OCI-LY1 (cell line): ENCODE data around the gene RBBP8.

Experiments
- H2AFZ ChIP-seq: fragments of 200-600 bp; sonication (generic), shearing (Covaris generic); 2 replicates; pipeline ENCODE4 v1.6.0; 2014; ENCODE audit warnings: antibody characterized with exemption, mild to moderate bottlenecking, low read length
- H3F3A ChIP-seq: fragments of 200-600 bp; sonication (generic), shearing (Covaris generic); 2 replicates; pipeline ENCODE4 v1.6.0; 2014; ENCODE audit warnings: mild to moderate bottlenecking, antibody characterized with exemption, low read length, moderate library complexity; ENCODE audit not compliant: insufficient read depth
- H3K27ac ChIP-seq: fragments of 200-600 bp; sonication (generic); 2 replicates; pipeline ENCODE4 v1.5.1; 2014; ENCODE audit warnings: low read length, mixed run types, mild to moderate bottlenecking, low read depth; ENCODE audit not compliant: poor library complexity, severe bottlenecking
- H3K27me3 ChIP-seq: fragments of 200-600 bp; sonication (generic); 2 replicates; pipeline ENCODE4 v1.6.0; 2014; ENCODE audit warnings: antibody characterized with exemption, mild to moderate bottlenecking, low read length, moderate library complexity; ENCODE audit not compliant: insufficient read depth
- H3K36me3 ChIP-seq: fragments of 200-600 bp; sonication (generic); 2 replicates; pipeline ENCODE4 v1.6.1; 2014; ENCODE audit warnings: mild to moderate bottlenecking, antibody characterized with exemption, low read length, moderate library complexity, mixed read lengths; ENCODE audit not compliant: insufficient read depth
- H3K4me1 ChIP-seq: fragments of 200-600 bp; sonication (generic); 2 replicates; pipeline ENCODE4 v1.5.1; 2014; ENCODE audit warnings: mild to moderate bottlenecking, low read length, moderate library complexity; ENCODE audit not compliant: insufficient read depth, severe bottlenecking
- H3K4me2 ChIP-seq: fragments of 200-600 bp; sonication (generic), shearing (Covaris generic); 2 replicates; pipeline ENCODE4 v1.6.1; 2014; ENCODE audit warnings: low read length
- H3K4me3 ChIP-seq: fragments of 200-600 bp; sonication (generic); 2 replicates; pipeline ENCODE4 v1.5.1; 2014; ENCODE audit warnings: low read length, low read depth, mild to moderate bottlenecking, mixed read lengths; ENCODE audit not compliant: poor library complexity, severe bottlenecking
- H3K79me2 ChIP-seq: fragments of 200-600 bp; shearing (Covaris generic); 2 replicates; pipeline ENCODE4 v1.6.1; 2016; ENCODE audit warnings: mixed run types, low read length, mixed read lengths; ENCODE audit not compliant: insufficient read depth
- H3K9ac ChIP-seq: fragments of 200-600 bp; sonication (generic), shearing (Covaris generic); 2 replicates; pipeline ENCODE4 v1.6.1; 2014; ENCODE audit warnings: mild to moderate bottlenecking, low read length, mixed read lengths
- H3K9me2 ChIP-seq: fragments of 200-600 bp; sonication (generic), shearing (Covaris generic); 2 replicates; pipeline ENCODE4 v1.6.1; 2014; ENCODE audit warnings: low read depth, mild to moderate bottlenecking, low read length, mixed read lengths
- H3K9me3 ChIP-seq: fragments of 200-600 bp; shearing (Covaris generic); 2 replicates; pipeline ENCODE4 v1.6.1; 2014; ENCODE audit warnings: low read length, mixed read lengths
- H4K20me1 ChIP-seq: fragments of 200-600 bp; sonication (generic), shearing (Covaris generic); 2 replicates; pipeline ENCODE4 v1.6.0; 2016; ENCODE audit warnings: mild to moderate bottlenecking, low read length; ENCODE audit not compliant: insufficient read depth
- CTCF ChIP-seq: fragments of 200-600 bp; sonication (generic), shearing (Covaris generic); IDR thresholded peaks from 2 replicates; pipeline ENCODE4 v1.5.1; 2017; ENCODE audit warnings: mild to moderate bottlenecking, antibody characterized with exemption, low read length, moderate library complexity, mixed read lengths
- EZH2 ChIP-seq: fragments of 200-600 bp; sonication (generic), shearing (Covaris generic); IDR thresholded peaks from 2 replicates; pipeline ENCODE4 v1.8.0; 2017; ENCODE audit warnings: borderline replicate concordance, mixed run types, mild to moderate bottlenecking, antibody characterized with exemption, low read length, moderate library complexity, mixed read lengths

The RBBP8 gene

GRCh38 chr18:23073996-23074606, 141.0 kb downstream of the RBBP8 start:
- Histone ChIP-seq H2AFZ (no peak overlapping the region), H3K27me3 (no peaks in the 10 kb centered on the region), H3K36me3 (no peaks in the 10 kb centered on the region), H3F3A (no peaks in the 10 kb centered on the region), H3K9me2 (no peaks in the 10 kb centered on the region), H3K4me2 (no peak overlapping the region), H4K20me1 (no peaks in the 10 kb centered on the region), H3K9ac (no peak overlapping the region), H3K9me3 (no peaks in the 10 kb centered on the region), H3K4me1 (peaks cover 37% of the 10 kb centered on the region), H3K4me3 (no peak overlapping the region), H3K27ac (no peak overlapping the region), H3K79me2 (no peaks in the 10 kb centered on the region)
- no peak for TF ChIP-seq EZH2
- TF ChIP-seq CTCF, result no peak
